ENCODE results near the gene TRERF1. TPM values are rescaled to one million over a fixed set of nuclear protein-coding genes. Genes with fewer than 3 reads are reported as not detected.

TRERF1 gene
- total RNA-seq, 1 donor from 2014 or later, result 8.7 TPM

DNA sequence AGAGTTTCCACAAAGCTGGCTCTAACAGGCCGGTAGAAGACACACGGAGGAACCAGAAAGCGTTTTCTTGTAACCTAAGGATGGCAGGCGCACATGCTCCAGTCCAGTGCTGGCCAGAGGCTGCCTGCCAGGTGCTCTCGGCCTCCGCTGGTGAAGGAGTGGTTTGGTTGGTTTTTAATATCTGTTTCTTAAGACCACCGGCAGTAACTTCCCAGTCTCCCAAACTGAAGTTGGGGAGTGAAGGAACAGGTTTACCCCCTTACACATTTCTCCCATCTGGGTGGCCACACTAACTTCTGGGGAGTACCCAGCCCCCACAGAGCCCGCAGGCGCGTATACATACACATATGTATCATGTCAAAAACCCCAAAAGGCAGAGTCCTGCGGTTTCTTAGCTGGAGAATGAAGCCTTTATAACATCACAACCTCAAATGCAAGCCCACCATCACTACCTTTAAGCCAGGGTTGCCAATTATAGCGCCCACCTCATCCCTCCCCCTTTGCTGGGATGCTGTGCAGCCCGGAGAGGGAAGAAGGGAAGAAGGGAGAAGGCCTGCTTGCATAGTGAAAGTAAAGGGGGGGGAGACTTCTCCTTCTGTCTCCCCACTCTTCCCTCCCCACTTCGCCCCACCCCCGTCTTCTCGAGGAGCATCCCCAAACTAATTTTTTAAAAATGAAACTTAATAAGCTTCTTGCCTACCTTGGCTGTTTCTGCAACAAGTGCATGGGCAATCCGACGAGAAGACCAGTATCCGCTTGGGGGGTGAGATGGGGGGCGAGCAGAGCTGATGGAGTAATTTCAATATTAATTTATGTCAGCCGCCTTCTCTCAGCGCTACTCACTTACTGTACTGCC is 1.0 kb downstream of the TRERF1 start:
- Mint-ChIP-seq H3K4me1 (ENCODE audit: unreplicated experiment) (peaks cover 21% of the 10 kb centered on the region), H3K9me3 (ENCODE audit: unreplicated experiment) (no peaks in the 10 kb centered on the region), H3K36me3 (ENCODE audit: low read depth, unreplicated experiment) (no peaks in the 10 kb centered on the region), H3K4me3 (ENCODE audit: unreplicated experiment) (peak overlapping the region; percentile 100), H3K27me3 (ENCODE audit: unreplicated experiment) (peaks cover 17% of the 10 kb centered on the region), H3K27ac (ENCODE audit: unreplicated experiment) (peak overlapping the region; percentile 91)
- DNase-seq (ENCODE audit: low spot score), result no peak
- TF ChIP-seq, protein P1, sequence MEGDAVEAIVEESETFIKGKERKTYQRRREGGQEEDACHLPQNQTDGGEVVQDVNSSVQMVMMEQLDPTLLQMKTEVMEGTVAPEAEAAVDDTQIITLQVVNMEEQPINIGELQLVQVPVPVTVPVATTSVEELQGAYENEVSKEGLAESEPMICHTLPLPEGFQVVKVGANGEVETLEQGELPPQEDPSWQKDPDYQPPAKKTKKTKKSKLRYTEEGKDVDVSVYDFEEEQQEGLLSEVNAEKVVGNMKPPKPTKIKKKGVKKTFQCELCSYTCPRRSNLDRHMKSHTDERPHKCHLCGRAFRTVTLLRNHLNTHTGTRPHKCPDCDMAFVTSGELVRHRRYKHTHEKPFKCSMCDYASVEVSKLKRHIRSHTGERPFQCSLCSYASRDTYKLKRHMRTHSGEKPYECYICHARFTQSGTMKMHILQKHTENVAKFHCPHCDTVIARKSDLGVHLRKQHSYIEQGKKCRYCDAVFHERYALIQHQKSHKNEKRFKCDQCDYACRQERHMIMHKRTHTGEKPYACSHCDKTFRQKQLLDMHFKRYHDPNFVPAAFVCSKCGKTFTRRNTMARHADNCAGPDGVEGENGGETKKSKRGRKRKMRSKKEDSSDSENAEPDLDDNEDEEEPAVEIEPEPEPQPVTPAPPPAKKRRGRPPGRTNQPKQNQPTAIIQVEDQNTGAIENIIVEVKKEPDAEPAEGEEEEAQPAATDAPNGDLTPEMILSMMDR (IDR thresholded peaks at IDR 0.05; ENCODE audit: unreplicated experiment), result no peak

DNA sequence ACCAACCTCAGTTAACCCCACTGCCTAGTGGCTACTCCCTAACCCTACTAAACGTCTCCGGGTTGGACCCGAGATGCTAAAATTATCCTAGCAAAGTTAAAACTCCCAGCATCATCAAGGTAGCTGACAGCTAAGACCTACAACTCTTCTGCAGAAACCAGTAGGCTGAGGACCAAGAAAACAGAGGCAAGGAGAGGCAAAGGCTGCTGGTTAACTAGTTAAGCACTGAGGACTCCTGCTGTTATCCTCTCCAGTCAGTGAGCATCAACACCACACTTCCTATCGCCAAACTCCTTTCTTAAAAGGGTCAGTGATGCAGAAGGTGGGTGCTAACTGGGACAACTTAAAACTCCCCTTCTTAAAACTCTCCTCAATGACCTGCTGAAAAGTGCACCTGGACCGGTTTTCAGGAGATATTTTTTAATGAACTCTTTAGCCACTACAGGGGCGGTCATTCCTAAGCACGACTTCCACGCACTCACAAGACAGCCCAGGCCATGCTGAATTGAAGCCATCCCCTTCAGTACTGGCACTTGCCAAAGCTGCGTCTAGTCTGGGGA is 1.7 kb downstream of the TRERF1 start:
- DNase-seq (ENCODE audit: low spot score), result no peak
- Mint-ChIP-seq H3K36me3 (ENCODE audit: low read depth, unreplicated experiment) (no peaks in the 10 kb centered on the region), H3K27me3 (ENCODE audit: unreplicated experiment) (peaks cover 17% of the 10 kb centered on the region), H3K4me3 (ENCODE audit: unreplicated experiment) (peak overlapping the region; percentile 100), H3K27ac (ENCODE audit: unreplicated experiment) (no peak overlapping the region), H3K4me1 (ENCODE audit: unreplicated experiment) (peaks cover 21% of the 10 kb centered on the region), H3K9me3 (ENCODE audit: unreplicated experiment) (no peaks in the 10 kb centered on the region)
- TF ChIP-seq, protein P1 (IDR thresholded peaks at IDR 0.05; ENCODE audit: unreplicated experiment), result no peak

DNA sequence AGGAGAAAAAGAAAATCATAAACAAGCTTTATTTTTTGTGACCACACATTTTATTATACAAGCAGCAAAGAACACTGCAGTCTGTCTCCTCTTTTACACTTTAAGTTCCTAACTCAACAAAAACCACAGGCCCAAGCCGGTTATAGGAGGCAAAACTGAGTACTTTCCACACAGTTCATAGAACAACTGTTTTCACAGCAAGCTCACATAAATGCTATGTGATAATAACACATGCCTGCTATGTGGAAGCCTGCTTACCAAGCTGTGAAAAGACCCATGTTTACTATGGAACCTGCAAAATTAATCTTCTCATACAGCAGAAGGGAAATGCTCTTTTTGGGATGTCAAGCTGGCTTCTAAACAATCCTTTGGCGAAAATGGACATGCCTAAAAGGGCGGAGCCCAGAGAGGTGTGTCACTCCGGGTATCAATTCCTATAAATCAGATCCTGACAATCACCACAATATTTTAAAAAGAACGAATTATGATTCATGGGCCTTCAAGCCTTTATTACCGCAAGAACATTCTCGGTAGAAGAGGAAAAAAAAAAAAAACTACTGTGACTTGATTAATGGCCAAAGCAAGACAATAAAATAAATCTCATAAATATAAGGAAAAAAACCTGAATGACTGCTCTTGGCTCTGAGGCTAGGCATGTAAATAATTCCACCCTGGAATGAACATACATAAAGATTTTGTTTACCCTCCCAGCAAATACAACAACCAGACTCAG is 2.6 kb downstream of the TRERF1 start:
- no peak overlapping the region for H3K27ac Mint-ChIP-seq (ENCODE audit: unreplicated experiment)
- TF ChIP-seq, protein P1 (IDR thresholded peaks at IDR 0.05; ENCODE audit: unreplicated experiment), result no peak
- no peaks in the 10 kb centered on the region for H3K36me3 Mint-ChIP-seq (ENCODE audit: low read depth, unreplicated experiment)
- peaks cover 17% of the 10 kb centered on the region for H3K27me3 Mint-ChIP-seq (ENCODE audit: unreplicated experiment)
- H3K4me3 Mint-ChIP-seq (ENCODE audit: unreplicated experiment), result no peak overlapping the region
- DNase-seq (ENCODE audit: low spot score), result no peak
- no peaks in the 10 kb centered on the region for H3K9me3 Mint-ChIP-seq (ENCODE audit: unreplicated experiment)
- peaks cover 22% of the 10 kb centered on the region for H3K4me1 Mint-ChIP-seq (ENCODE audit: unreplicated experiment)

DNA sequence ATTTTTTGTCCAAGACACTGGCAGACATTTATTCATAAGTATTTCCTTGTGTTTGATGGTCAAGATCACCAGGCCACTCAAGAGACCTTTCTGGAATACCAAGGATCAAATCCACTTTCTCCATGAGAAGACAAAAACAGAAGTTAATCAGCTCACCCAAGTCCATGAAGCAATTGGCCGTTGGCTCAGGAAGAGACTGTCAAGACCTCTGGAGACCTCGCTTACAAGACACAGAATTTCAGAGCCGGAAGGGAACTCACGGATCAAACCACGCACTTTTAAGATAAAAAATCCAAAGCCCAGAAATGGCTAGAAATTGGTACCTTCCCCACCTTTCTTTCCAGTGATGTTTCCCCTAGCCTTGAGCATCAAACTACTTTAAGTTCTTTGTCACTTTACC is 3.3 kb downstream of the TRERF1 start:
- peaks cover 21% of the 10 kb centered on the region for H3K4me1 Mint-ChIP-seq (ENCODE audit: unreplicated experiment)
- peaks cover 17% of the 10 kb centered on the region for H3K27me3 Mint-ChIP-seq (ENCODE audit: unreplicated experiment)
- no peak overlapping the region for H3K4me3 Mint-ChIP-seq (ENCODE audit: unreplicated experiment)
- TF ChIP-seq, protein P1 (IDR thresholded peaks at IDR 0.05; ENCODE audit: unreplicated experiment), result no peak
- DNase-seq (ENCODE audit: low spot score), result no peak
- H3K9me3 Mint-ChIP-seq (ENCODE audit: unreplicated experiment), result no peaks in the 10 kb centered on the region
- H3K27ac Mint-ChIP-seq (ENCODE audit: unreplicated experiment), result no peak overlapping the region
- H3K36me3 Mint-ChIP-seq (ENCODE audit: low read depth, unreplicated experiment), result no peaks in the 10 kb centered on the region
